Liver (tissue), 3 donors: Measurements from ENCODE around the gene MEF2D.

Source experiments
- CTCF ChIP-seq: fragments of 150-350 bp; IDR thresholded peaks from 2 replicates; pipeline ENCODE4 v1.5.1; 2017; ENCODE audit warnings: improper control_type of control experiment, low read depth, low read length; ENCODE audit not compliant: missing input control
- HNF4A ChIP-seq, 2 donors: conservative IDR thresholded peaks; 2 replicates each; pipeline ENCODE4 v1.6.1; 2016; ENCODE audit warnings: antibody characterized with exemption in 2 of 2, mild to moderate bottlenecking in 2 of 2
- JUND ChIP-seq, 2 donors: IDR thresholded peaks; 2 replicates each; pipeline ENCODE4 v1.6.1; 2016; ENCODE audit warnings: antibody characterized with exemption in 2 of 2
- MAX ChIP-seq: IDR thresholded peaks from 2 replicates; pipeline ENCODE4 v1.6.1; 2016; ENCODE audit warnings: antibody characterized with exemption
- YY1 ChIP-seq: IDR thresholded peaks from 2 replicates; pipeline ENCODE4 v1.6.1; 2016; ENCODE audit warnings: antibody characterized with exemption, mild to moderate bottlenecking
- TF ChIP-seq, protein P1 (sequence below): IDR thresholded peaks from 2 replicates; pipeline ENCODE4 v1.6.1; 2016; ENCODE audit warnings: antibody characterized with exemption, mild to moderate bottlenecking
- donor health status: healthy.
- donor health status: healthy.

DNA sequence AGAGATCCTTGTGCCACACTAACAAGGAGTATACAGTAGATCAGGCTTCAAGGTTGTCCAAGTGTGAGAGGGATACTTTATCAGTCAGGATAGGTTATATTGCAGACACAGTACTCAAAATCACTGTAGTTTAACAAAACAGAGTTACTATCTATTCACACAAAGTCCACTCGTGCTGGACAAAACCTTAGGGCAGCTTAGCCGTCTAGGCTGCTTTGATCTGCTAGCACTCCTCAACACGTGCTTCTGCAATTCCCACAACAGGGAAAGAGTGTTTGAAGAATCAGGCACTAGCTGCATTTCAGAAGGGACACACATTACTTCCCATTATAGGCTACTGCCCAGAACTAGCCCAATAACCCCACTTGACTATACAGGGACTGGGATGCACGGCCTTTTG lies 39.5 kb downstream of the MEF2D start:
- TF ChIP-seq CTCF = no peak
- no peak for TF ChIP-seq MAX
- no peak for TF ChIP-seq HNF4A (conservative IDR thresholded peaks at IDR 0.05)
- TF ChIP-seq YY1 = no peak
- TF ChIP-seq JUND (IDR thresholded peaks at IDR 0.05) = no peak
- TF ChIP-seq, protein P1, sequence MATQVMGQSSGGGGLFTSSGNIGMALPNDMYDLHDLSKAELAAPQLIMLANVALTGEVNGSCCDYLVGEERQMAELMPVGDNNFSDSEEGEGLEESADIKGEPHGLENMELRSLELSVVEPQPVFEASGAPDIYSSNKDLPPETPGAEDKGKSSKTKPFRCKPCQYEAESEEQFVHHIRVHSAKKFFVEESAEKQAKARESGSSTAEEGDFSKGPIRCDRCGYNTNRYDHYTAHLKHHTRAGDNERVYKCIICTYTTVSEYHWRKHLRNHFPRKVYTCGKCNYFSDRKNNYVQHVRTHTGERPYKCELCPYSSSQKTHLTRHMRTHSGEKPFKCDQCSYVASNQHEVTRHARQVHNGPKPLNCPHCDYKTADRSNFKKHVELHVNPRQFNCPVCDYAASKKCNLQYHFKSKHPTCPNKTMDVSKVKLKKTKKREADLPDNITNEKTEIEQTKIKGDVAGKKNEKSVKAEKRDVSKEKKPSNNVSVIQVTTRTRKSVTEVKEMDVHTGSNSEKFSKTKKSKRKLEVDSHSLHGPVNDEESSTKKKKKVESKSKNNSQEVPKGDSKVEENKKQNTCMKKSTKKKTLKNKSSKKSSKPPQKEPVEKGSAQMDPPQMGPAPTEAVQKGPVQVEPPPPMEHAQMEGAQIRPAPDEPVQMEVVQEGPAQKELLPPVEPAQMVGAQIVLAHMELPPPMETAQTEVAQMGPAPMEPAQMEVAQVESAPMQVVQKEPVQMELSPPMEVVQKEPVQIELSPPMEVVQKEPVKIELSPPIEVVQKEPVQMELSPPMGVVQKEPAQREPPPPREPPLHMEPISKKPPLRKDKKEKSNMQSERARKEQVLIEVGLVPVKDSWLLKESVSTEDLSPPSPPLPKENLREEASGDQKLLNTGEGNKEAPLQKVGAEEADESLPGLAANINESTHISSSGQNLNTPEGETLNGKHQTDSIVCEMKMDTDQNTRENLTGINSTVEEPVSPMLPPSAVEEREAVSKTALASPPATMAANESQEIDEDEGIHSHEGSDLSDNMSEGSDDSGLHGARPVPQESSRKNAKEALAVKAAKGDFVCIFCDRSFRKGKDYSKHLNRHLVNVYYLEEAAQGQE = no peak
